MG63 (cell line): ENCODE measurements around the gene CDC42EP1. TPM values are rescaled to one million over a fixed set of nuclear protein-coding genes. Genes with fewer than 3 reads are reported as not detected.

Source experiments
- DNase-seq: peaks from one replicate; pipeline ENCODE4 v3.0.0-alpha.2; 2020
- H3K27me3 ChIP-seq: fragments of 250-450 bp; sonication (Bioruptor Pico); 2 replicates; pipeline ENCODE4 v1.5.1; 2020; ENCODE audit warnings: mild to moderate bottlenecking, moderate library complexity
- H3K36me3 ChIP-seq: fragments of 250-450 bp; sonication (Bioruptor Pico); 2 replicates; pipeline ENCODE4 v1.5.1; 2020; ENCODE audit warnings: mild to moderate bottlenecking, moderate library complexity
- H3K4me3 ChIP-seq: fragments of 250-450 bp; sonication (Bioruptor Pico); 2 replicates; pipeline ENCODE4 v1.5.1; 2020; ENCODE audit warnings: mild to moderate bottlenecking, moderate library complexity
- H3K9me3 ChIP-seq: fragments of 250-450 bp; sonication (Bioruptor Pico); 2 replicates; pipeline ENCODE4 v1.5.1; 2020; ENCODE audit warnings: mild to moderate bottlenecking, moderate library complexity
- total RNA-seq: library from RNA; depleted of rRNA; stranded (reverse); fragments of >200 nt; shearing (Covaris generic); gene quantifications from 2 replicates; pipeline ENCODE4 v1.2.3, GENCODE V29; 2014; ENCODE audit warnings: low replicate concordance

Gene CDC42EP1
- total RNA-seq, 1 experiment from 2014 or later = 38.5 TPM

DNA sequence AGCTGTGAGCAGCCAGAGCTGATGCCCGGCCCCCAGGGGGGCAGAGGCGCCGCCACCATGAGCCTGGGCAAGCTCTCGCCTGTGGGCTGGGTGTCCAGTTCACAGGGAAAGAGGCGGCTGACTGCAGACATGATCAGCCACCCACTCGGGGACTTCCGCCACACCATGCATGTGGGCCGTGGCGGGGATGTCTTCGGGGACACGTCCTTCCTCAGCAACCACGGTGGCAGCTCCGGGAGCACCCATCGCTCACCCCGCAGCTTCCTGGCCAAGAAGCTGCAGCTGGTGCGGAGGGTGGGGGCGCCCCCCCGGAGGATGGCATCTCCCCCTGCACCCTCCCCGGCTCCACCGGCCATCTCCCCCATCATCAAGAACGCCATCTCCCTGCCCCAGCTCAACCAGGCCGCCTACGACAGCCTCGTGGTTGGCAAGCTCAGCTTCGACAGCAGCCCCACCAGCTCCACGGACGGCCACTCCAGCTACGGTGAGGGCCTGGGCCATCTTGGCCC is 6.1 kb downstream of the CDC42EP1 start:
- Histone ChIP-seq H3K36me3 (peaks cover 74% of the 10 kb centered on the region), H3K9me3 (no peaks in the 10 kb centered on the region), H3K4me3 (no peak overlapping the region), H3K27me3 (no peaks in the 10 kb centered on the region)
- no peak for DNase-seq

DNA sequence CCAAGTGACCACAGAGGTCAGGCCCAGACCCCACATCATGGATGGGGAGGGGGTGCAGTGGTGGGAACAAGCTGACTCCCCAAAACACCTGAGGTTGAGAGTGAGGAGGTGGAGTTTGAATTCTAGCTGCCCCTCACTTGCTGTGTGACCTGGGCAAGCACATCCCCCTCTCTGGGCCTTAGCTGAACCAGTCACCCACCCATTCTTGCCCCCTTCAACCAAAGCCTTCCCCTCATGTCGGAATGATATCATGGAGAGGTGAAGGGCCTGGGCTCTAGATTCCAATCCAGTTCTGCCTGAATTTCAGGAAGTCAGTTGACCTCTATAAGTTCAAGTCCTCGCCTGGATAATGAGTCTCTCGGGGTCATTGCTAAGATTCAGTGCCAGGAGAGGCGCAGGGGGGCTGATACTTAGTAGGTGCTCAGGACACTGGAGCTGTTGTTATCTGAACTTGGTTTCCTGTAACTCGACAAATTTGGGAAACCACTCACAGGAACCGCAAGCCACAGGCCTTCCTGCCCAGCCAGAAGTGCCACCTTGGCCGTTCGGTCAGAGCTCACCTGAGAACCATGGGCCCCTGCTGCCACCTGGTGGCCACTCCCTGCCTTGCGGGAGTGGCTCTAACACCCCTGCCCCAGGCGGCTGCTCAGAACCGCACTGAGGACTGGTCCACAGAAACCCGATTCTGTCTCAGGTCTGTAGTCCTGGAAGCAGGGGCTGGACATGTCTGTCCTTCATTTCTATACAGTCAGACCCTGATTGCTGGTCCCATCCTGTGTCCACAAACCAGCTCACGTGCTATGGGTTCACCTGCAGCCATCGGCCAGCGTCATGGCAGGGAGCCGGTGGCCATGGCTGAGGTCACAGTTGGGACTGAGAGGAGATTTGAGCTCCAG is 6.9 kb downstream of the CDC42EP1 start:
- Histone ChIP-seq H3K36me3 (peaks cover 66% of the 10 kb centered on the region), H3K4me3 (no peak overlapping the region), H3K9me3 (no peaks in the 10 kb centered on the region), H3K27me3 (no peaks in the 10 kb centered on the region)
- no peak for DNase-seq

DNA sequence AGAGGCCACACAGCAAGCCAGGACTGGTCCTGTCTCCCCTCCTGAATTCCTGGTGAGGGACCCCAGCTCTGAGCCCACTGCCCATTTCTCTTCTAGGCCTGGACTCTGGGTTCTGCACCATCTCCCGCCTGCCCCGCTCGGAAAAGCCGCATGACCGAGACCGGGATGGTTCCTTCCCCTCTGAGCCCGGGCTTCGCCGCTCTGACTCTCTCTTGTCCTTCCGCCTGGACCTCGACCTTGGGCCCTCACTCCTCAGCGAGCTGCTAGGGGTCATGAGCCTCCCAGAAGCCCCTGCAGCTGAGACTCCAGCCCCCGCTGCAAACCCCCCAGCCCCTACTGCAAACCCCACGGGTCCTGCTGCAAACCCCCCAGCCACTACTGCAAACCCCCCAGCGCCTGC is 7.7 kb downstream of the CDC42EP1 start:
- DNase-seq = no peak
- peaks cover 58% of the 10 kb centered on the region for H3K36me3 ChIP-seq
- no peak overlapping the region for H3K4me3 ChIP-seq
- H3K27me3 ChIP-seq = no peaks in the 10 kb centered on the region
- no peaks in the 10 kb centered on the region for H3K9me3 ChIP-seq

DNA sequence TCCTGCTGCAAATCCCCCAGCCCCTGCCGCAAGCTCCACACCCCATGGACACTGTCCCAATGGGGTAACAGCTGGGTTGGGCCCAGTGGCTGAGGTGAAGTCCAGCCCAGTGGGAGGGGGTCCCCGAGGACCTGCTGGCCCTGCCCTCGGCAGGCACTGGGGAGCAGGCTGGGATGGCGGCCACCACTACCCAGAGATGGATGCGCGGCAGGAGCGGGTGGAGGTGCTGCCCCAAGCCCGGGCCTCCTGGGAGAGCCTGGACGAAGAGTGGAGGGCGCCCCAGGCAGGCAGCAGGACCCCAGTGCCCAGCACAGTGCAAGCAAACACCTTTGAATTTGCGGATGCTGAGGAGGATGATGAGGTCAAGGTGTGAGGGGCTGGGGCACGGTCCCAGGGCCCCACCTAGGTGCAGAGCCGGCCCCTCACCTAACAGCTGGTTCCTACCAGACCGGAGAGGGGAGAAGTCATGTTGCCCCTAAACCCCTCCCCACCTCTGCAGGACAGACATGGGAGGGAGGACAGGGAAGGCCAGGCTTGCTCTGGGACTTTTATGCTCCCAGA is 8.2 kb downstream of the CDC42EP1 start:
- no peak for DNase-seq
- H3K4me3 ChIP-seq = no peak overlapping the region
- H3K36me3 ChIP-seq = peaks cover 53% of the 10 kb centered on the region
- H3K27me3 ChIP-seq = no peaks in the 10 kb centered on the region
- no peaks in the 10 kb centered on the region for H3K9me3 ChIP-seq

DNA sequence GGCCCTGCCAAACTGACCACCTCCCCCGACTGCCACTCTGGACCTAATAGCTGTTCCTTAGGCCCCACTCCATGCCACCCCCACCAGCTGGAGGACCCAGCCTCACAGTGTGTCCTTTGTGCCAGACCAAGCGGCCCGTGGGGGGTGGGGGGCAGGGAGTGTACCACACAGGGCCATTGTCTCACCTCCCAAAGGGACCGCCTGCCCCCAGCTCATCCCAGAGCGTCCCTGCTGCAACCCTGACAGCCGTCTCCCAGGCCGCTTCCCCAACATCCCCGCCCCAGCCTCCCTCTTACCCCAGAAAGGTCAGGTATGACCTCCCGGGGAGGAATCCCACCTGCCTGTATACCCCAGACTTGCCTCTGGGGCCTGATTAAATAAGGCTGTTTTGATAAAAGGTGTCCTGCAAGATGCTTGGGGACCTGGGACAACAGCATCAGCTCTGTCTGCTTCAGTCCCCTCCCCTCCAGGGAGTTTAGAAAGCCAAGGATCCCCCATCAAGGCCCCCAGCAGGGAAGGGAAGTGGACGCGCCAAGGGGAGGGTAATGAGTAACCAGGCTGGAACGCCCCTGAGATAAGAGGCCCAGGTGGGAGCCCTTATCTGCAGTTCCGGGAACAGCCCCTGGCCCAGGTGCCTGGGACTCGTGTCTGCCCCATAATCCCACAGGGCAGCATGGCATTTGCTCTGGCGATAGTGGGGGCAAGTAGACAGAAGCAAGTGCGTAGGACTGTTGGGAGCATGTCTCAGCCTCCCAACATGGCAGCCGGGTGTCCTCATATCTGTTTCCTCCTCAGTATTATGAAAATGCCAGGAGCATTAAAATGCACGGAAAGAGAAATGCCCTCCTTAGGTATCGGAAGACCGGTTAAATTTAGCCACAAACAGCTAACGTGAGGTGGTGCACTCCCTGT is 9.0 kb downstream of the CDC42EP1 start:
- Histone ChIP-seq H3K27me3 (no peaks in the 10 kb centered on the region), H3K9me3 (no peaks in the 10 kb centered on the region), H3K4me3 (no peak overlapping the region), H3K36me3 (peaks cover 45% of the 10 kb centered on the region)
- no peak for DNase-seq

DNA sequence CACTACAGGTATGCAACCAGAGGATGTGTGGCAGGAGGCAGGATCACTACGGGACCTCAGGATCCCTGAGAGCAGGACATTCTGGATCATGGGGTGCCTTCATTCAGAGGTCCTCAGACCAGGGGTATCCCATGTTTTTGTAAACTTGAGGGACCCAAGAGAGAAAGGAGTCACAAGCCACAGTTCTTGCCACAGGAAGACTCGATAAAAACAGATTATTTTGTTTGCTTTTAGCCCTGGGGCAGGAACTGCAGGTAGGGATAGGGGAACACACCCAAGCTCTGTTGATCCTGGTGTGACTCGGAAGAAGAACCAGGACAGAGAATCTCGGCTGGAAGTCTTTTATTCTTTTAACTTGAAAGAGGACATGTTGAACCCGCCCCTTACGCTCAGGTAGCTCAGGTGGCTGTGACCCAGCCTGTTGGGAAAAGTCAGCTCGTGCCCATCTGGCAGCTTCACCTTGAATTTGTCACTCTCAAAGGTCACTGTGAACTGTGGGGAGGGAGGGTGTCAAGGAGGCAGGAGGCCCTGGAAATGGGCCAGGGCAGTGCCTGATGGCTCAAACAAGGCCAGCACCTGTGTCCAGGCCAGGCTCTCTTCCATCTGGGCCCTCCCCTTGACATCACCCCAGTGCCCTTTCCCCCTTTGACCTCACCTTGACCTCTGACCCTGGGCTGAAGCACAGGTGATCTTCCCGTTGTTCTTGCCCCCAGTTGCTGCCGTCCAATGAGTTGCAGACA is 9.8 kb downstream of the CDC42EP1 start:
- Histone ChIP-seq H3K9me3 (no peaks in the 10 kb centered on the region), H3K4me3 (no peak overlapping the region), H3K27me3 (no peaks in the 10 kb centered on the region), H3K36me3 (peaks cover 39% of the 10 kb centered on the region)
- DNase-seq = no peak

DNA sequence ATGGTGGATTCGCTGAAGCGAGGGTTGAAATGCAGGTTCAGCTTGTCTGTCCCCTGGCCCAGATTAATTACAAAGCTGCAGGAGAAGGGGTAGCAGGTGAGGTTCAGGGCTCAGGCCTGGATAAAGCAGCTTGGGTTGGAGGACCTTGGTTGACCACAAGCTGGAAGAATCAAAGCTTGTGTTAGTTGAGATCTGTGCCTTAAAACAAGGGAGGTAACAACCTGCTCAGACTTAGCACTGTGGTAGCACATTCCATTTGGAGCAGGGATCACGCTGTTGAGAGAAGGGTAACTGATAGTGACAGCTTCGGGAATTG is 10.3 kb downstream of the CDC42EP1 start:
- DNase-seq = no peak
- no peaks in the 10 kb centered on the region for H3K27me3 ChIP-seq
- H3K36me3 ChIP-seq = peaks cover 34% of the 10 kb centered on the region
- H3K4me3 ChIP-seq = no peak overlapping the region
- no peaks in the 10 kb centered on the region for H3K9me3 ChIP-seq

DNA sequence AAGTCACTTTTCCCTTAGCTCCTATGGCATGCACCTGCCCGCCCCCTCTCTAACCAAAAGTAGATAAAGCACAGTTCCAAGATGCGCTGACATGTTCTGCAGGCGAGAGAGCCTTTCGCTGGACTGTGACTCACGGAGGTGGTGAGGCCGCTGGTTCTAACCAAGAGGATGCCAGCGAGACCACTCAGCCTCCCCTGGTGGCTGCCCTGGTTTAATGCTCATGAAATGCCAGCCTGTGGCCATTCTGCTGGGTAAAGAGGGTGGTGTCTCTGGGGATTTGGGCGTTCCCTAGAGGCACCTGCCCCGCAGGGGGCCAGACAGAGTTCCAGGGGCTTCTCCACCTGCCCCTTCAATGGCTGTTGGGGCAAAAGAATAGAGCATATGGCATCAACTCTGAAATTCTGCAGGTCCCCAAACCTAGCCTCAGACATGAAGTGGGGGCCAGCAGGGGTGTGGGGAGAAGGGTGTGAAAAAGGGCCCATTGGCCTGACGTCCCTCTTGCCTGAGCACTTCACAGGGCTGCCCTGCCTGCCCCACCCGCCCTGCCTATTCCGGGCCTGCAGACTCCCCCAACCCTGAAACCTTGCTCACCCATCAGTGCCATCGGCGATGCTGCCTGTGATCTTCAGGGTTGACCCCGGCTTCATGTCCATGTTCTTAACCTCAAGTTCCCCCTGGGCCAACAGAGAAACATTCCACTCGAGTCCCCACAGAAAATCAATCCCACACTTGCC is 11.1 kb downstream of the CDC42EP1 start:
- peaks cover 26% of the 10 kb centered on the region for H3K36me3 ChIP-seq
- H3K27me3 ChIP-seq = no peaks in the 10 kb centered on the region
- H3K4me3 ChIP-seq = no peak overlapping the region
- DNase-seq = peak; percentile 74
- no peaks in the 10 kb centered on the region for H3K9me3 ChIP-seq

DNA sequence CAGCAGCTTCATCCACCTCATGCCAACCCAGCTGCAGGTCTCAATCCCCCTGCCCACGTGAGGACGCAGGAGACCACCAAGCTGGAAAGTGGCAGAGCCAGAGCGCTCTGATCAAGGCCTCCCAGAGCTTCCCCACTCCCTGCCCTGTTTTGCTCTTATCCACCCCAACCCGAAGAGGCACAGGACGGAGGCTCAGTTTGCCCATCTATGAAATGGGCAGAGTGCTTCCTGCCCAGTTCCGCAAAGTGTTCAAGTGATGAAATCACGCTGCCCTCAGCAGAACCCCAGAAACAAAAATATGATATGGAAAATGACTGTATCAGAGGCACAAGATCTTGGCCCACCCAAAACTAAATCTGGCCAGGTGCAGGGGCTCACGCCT is 11.7 kb downstream of the CDC42EP1 start:
- no peaks in the 10 kb centered on the region for H3K9me3 ChIP-seq
- peaks cover 20% of the 10 kb centered on the region for H3K36me3 ChIP-seq
- H3K27me3 ChIP-seq = no peaks in the 10 kb centered on the region
- no peak overlapping the region for H3K4me3 ChIP-seq
- DNase-seq = no peak

DNA sequence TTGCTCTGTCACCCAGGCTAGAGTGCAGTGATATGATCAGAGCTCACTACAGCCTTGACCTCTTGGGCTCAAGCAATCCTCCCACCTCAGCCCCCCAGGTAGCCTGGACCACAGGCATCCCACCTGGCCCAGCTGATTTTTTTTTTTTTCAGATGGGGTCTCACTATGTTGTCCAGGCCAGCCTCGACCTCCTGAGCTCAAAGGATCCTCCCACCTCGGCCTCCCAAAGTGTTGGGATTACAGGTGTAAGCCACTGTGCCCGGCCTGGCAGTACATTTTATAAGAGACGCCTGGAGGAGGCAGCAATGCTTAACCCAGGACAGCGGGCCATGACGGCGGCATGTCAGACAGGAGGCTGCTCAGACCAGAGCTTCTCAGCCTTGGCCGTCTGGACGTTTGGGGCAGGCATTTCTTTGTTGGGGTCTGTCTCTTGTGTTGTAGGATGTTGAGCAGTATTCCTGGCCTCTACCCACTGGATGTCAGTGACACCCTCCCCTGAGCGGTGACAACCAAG is 15.3 kb downstream of the CDC42EP1 start:
- no peak overlapping the region for H3K4me3 ChIP-seq
- H3K36me3 ChIP-seq = no peaks in the 10 kb centered on the region
- H3K27me3 ChIP-seq = no peaks in the 10 kb centered on the region
- no peak for DNase-seq
- no peaks in the 10 kb centered on the region for H3K9me3 ChIP-seq

DNA sequence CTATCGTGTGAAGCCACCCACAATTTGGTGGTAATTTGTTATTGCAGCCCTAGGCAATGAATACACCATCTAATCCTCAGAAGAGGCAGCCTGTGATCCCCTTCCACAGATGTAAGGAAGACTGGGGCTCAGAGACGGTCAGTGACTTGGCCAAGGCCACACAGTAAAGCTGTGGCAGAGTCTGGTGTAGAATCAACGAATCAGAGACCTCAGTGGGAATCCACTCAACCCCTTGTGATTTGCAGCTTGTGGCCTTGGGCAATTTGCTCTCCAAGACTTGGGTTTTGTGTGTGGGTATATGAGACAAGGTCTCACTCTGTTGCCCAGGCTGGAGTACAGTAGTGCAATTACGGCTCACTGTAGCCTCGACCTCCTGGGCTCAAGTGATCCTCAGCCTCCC is 17.7 kb downstream of the CDC42EP1 start:
- no peak overlapping the region for H3K4me3 ChIP-seq

DNA sequence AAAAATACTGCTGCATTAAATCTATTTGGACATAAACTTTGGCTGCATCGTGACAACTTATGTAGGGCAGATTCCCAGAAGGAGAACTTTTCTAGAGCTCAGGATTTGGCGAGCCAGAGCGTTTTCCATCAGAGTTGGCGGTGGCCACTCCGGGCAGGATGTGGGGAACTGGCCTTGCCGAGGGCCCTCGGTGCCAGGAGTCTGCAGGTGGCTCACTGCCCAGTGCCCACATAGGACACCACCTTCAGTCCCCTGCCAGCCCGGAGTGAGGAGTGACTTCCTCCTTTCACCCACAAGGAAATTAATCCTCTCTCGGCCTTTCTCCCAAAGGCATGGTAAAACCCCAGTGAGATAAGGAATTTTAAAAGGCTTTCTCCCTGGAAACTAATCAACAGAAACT is 21.2 kb downstream of the CDC42EP1 start:
- DNase-seq = peak; percentile 76
- Histone ChIP-seq H3K9me3 (no peaks in the 10 kb centered on the region), H3K36me3 (no peaks in the 10 kb centered on the region), H3K4me3 (no peak overlapping the region), H3K27me3 (no peaks in the 10 kb centered on the region)

More for the DNA sequence above, 17.7 kb downstream of the CDC42EP1 start:
- H3K27me3 ChIP-seq = no peaks in the 10 kb centered on the region
- no peak for DNase-seq
- no peaks in the 10 kb centered on the region for H3K36me3 ChIP-seq
- no peaks in the 10 kb centered on the region for H3K9me3 ChIP-seq

DNA sequence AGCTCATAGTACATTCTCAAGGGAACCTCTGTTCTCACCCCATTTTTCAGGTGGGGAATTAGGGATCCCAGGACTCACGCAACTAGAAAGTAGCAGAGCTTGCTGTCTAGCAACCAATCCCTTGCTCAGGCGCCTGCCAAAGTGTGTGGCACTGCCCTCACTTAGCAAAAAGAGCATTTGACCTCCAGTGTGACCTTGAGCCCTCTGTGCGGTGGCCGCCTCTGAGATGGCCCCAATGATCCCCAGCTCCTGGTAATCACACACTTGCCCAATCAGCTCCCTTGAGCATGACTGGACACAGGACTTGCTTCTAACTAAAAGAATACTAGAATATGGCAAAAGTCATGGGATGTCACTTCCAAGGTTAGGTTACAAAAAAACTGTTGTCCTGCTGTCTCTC is 22.2 kb downstream of the CDC42EP1 start:
- H3K4me3 ChIP-seq = no peak overlapping the region
- H3K36me3 ChIP-seq = no peaks in the 10 kb centered on the region
- H3K27me3 ChIP-seq = no peaks in the 10 kb centered on the region
- H3K9me3 ChIP-seq = no peaks in the 10 kb centered on the region
- no peak for DNase-seq

DNA sequence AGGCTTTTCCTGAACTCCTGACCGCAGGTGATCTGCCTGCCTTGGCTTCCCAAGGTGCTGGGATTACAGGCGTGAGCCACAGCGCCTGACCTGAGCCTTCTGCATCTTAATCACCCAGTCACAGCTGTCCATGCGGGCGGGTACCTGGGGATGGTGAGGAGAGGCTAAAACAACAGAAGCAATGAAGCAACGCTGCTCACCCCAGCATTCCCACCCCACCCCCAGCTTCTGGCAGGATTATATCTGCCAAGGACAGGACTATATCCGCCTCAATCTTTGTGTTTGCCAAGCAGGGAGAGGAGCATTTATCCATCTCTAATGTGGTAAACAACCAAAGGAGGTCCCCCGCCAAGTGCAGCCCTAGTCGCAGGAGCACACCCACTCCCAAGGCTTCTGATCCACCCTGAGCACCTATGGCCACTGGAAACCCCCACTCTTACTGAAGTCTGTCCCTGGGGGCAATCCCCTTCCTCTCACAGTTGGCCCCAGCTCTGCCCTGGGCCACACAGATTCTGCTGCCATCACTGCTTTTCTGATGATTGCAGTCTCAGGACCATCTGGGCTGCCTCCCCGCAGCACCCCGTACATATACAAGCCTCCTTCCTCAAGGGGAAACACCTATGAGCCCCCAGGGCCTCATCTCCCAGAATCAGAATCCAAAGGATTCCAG is 28.4 kb downstream of the CDC42EP1 start:
- DNase-seq = no peak
- H3K4me3 ChIP-seq = no peak overlapping the region

DNA sequence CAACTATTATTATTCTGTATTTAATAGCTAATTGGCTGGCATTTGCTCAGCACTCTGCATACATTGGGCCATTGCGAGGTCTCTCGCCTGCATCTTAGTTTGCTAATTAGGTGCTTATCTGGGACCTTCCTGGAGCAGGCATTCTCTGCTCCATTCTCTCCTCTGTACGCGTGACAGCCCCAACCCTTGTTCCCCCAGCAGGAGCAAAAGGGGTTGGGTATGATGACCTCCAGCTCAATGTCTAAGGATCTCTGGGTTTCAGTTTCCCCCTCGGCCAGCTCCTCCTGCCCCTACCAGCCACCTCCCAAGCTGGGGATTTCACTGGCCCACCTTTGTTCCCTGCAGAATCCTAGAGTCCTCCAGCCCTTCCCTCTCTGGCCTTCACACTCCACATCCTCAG is 29.4 kb downstream of the CDC42EP1 start:
- Histone ChIP-seq H3K36me3 (no peaks in the 10 kb centered on the region), H3K4me3 (no peak overlapping the region), H3K9me3 (no peaks in the 10 kb centered on the region), H3K27me3 (no peaks in the 10 kb centered on the region)
- no peak for DNase-seq

More for the DNA sequence above, 28.4 kb downstream of the CDC42EP1 start:
- no peaks in the 10 kb centered on the region for H3K9me3 ChIP-seq
- H3K27me3 ChIP-seq = no peaks in the 10 kb centered on the region
- no peaks in the 10 kb centered on the region for H3K36me3 ChIP-seq
